ENCODE measurements around the gene CLEC17A.

The CLEC17A gene

GRCh38 chr19:14654786-14655560 lies 72.1 kb downstream of the CLEC17A start:
- DNase-seq (ENCODE audit: low read depth) = no peak

- DNase-seq (ENCODE audit: low read depth) = no peak
These were observed 72.8 kb downstream of the CLEC17A start for GRCh38 chr19:14655726-14656125.

GRCh38 chr19:14659874-14660489 lies 77.1 kb downstream of the CLEC17A start:
- no peak for DNase-seq (ENCODE audit: low read depth)

DNA sequence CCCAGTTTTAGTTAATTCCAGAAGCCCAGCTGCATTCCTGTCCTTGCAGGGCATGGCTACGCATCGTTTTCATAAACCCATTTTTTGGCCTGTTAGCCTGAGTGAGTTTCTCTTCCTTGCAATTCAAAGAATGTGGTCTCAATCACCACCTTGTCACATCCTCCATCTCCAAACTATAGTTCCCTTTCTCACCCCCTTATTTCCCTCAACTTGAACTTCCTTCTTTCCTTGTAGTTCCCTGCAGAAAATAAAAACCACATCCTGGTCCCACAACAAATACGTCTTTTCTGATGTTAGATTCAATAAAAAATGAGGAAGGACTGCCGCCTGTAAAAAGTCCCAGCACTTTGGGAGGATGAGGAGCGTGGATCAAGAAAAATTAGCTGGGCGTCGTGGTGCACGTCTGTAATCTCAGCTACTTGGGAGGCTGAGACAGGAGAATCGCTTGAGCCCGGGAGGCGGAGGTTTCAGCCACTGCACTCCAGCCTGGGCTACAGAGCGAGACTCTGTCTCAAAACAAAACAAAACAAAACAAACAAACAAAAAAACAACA lies 78.6 kb downstream of the CLEC17A start:
- no peak for DNase-seq (ENCODE audit: low read depth)

All from activated T-cell treated with anti-CD3 and anti-CD28 coated beads for 1 hour (primary cell).